MG63 (cell line): ENCODE measurements around the gene TDRKH. TPM values are rescaled to one million over a fixed set of nuclear protein-coding genes. Genes with fewer than 3 reads are reported as not detected.

Source experiments
- DNase-seq: peaks from one replicate; pipeline ENCODE4 v3.0.0-alpha.2; 2020
- H3K27me3 ChIP-seq: fragments of 250-450 bp; sonication (Bioruptor Pico); 2 replicates; pipeline ENCODE4 v1.5.1; 2020; ENCODE audit warnings: mild to moderate bottlenecking, moderate library complexity
- H3K36me3 ChIP-seq: fragments of 250-450 bp; sonication (Bioruptor Pico); 2 replicates; pipeline ENCODE4 v1.5.1; 2020; ENCODE audit warnings: mild to moderate bottlenecking, moderate library complexity
- H3K4me3 ChIP-seq: fragments of 250-450 bp; sonication (Bioruptor Pico); 2 replicates; pipeline ENCODE4 v1.5.1; 2020; ENCODE audit warnings: mild to moderate bottlenecking, moderate library complexity
- H3K9me3 ChIP-seq: fragments of 250-450 bp; sonication (Bioruptor Pico); 2 replicates; pipeline ENCODE4 v1.5.1; 2020; ENCODE audit warnings: mild to moderate bottlenecking, moderate library complexity
- total RNA-seq: library from RNA; depleted of rRNA; stranded (reverse); fragments of >200 nt; shearing (Covaris generic); gene quantifications from 2 replicates; pipeline ENCODE4 v1.2.3, GENCODE V29; 2014; ENCODE audit warnings: low replicate concordance; rRNA removed

Gene TDRKH, protein sequence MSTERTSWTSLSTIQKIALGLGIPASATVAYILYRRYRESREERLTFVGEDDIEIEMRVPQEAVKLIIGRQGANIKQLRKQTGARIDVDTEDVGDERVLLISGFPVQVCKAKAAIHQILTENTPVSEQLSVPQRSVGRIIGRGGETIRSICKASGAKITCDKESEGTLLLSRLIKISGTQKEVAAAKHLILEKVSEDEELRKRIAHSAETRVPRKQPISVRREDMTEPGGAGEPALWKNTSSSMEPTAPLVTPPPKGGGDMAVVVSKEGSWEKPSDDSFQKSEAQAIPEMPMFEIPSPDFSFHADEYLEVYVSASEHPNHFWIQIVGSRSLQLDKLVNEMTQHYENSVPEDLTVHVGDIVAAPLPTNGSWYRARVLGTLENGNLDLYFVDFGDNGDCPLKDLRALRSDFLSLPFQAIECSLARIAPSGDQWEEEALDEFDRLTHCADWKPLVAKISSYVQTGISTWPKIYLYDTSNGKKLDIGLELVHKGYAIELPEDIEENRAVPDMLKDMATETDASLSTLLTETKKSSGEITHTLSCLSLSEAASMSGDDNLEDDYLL
- 14.1 and 23.5 TPM in 2 replicates for total RNA-seq

DNA sequence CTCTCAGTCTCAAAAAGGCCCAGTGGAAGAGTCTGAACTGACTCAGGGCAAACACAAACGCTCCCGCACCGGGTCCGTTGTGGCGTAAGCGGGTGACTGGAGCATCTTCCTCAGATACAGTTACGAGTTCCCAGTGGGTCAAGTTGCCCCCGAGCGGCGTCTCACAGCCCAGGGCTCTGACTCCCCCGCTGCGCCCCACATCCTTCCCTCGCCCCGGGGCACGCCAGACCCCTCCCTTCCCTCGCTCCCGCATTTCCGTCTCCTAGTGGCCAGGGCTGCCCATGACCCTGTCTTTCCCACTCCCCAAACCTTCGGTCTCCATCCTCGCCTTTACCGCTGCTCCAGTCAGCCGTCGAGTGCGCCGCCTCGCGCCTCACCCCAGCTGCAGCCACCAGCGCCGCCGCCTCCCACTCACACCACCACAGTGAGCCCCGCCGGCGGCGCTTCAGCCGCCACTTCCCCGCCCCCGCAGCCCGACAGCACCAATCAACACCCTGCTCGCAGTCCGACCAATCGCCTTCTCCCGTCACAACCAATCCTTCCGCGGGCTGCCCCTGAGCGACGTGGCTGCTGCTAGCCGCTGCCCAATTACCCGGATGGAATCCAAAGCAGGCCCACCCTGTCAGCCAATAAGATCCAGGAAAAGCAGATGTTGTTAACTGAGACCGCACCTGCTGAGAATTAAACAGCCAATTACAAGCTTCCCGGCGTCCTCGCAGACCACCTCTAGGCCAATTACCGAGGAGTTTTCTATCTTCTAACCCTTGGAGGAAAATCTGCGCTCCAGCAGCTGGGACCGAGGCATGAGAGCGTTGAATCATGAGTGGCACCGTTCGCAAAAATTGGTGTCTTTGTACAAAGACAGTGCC is at the start of gene TDRKH:
TDRKH (minus strand) TSS at position 430 of the 869 bp plus-strand sequence. CDS start 7,478 bp downstream, outside the sequence.
- Histone ChIP-seq H3K9me3 (no peaks in the 10 kb centered on the region), H3K36me3 (no peaks in the 10 kb centered on the region), H3K27me3 (no peaks in the 10 kb centered on the region), H3K4me3 (peak within 1 kb of the TSS; percentile 71)
- DNase-seq, result peak; percentile 100

DNA sequence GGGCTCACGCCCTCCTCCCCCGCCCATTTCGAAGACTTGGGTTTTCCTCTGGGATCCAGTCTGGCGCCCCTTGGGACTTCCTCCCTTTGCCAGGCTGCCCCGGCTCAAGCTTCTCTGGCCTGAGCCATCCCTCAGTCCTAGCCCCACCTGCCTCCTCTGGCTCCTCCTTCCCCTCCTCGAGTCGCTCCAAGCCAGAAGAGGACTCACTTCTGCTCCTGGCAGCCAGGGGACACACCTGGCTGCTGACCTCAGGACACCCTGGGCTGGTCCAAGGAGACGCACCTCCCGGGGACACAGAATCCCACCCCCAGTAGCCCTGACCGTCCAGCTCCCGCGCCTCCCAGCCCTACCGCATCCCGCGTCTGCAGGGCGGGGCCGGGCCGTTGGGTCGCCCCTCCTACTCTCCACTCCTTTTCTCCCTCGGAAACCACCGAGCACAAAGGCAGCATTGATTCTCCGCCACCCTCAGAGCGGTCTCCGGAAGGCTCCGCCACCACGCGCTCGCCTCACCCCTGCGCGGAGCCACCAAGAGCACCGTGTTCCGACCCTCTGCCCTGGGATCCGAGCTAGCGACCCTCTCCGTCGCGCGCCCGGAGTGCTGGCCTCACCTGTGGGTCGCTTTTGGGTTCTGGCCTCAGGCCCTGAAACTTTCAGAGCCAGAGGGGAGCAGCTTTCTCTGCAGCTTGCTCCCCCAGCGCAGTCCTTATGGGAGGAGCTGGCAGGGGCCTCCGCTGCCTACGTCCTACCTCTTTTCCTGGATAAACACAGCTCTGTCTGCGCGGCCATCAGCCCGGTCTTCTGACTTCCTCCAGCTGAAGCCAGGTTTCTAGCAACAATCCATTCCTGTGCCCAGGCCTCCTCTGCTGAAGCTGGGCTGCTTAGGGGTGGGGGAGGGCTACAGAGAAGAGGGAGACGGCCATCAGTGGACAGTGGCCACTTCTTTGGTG is 49.4 kb upstream of the TDRKH start, which contains the start of gene C2CD4D:
C2CD4D (minus strand) TSS at position 364 of the 947 bp plus-strand sequence. CDS start 831 bp downstream, outside the sequence.
- Histone ChIP-seq H3K36me3 (no peaks in the 10 kb centered on the region), H3K27me3 (no peaks in the 10 kb centered on the region), H3K4me3 (no peak within 1 kb of the TSS), H3K9me3 (no peaks in the 10 kb centered on the region)
- no peak for DNase-seq

DNA sequence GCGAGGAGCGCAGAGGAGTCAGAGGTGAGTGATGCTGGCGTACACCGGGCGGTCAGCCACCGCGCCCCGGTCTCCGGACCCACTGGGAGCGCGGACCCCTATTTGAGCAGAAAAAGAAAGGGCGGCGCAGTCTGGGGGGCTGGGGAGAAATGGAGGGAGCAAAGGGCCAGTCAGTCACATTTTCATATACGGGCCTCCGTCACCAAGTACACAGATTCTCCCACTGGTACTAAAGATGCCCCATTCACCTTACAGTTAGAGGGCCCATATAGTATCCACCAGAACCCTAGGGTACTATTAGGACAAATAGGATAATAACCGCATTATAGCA is 48.7 kb upstream of the TDRKH start:
- no peaks in the 10 kb centered on the region for H3K27me3 ChIP-seq
- H3K4me3 ChIP-seq, result no peak overlapping the region
- H3K36me3 ChIP-seq, result no peaks in the 10 kb centered on the region
- no peaks in the 10 kb centered on the region for H3K9me3 ChIP-seq
- no peak for DNase-seq

DNA sequence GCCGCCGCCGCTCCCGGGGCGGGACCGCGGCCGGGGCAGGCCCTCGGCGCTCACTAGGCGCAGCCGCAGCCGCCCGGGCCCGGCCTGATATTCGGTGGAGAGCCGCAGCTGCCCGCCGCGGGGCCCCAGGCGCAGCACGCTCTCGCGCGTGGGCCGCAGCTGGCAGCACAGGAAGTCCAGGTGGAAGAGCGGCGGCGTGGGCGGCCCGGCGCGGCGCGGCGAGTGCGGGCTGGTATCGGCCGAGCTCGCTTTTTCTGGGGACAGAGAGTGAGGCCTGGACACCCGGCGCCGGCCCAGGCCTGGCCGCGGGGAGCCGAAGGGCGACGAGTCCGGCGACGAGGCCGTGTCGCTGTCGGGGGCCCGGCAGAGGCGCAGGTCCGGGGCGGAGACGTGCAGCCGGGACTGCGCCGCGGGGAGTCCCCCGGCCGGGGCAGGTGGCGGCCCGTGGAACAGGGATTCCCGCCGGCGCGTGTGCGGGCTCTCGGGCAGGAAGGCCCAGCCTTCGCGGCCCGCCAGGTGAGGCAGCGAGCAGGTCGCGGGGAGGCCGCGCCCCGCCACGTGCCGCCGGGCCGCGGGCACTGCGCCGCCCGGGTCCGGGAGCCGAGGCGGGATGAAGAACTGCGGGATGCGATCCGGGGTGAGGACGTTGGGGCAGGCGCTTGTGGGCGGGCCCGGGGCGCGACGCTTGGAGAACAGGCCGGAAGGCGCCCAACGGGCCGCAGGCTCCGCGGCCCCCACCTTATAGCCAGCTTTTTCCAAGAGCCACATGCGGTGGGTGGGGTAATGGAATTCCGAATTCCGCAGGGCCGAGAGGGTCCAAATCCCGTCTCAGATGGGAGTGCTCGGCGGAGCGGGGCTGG is 48.2 kb upstream of the TDRKH start:
- Histone ChIP-seq H3K9me3 (no peaks in the 10 kb centered on the region), H3K27me3 (no peaks in the 10 kb centered on the region), H3K4me3 (no peak overlapping the region), H3K36me3 (no peaks in the 10 kb centered on the region)
- no peak for DNase-seq

DNA sequence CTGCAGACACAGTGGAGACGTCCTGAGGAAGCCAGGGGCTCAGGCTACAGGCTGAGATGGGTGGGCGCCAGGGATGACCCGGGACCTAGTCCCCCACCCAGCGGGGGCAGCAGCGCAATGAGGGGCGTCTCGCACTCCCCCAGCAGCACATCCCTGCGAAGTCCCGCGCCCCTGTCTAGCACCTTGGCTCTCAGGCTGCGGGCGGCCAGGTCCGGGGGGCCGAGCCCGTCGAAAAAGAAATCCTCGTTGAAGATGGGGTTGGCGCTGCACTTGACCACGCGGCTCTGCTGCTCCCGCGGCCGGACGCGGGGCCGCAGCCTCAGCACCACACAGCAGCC is 47.6 kb upstream of the TDRKH start:
- no peaks in the 10 kb centered on the region for H3K36me3 ChIP-seq
- no peak overlapping the region for H3K4me3 ChIP-seq
- DNase-seq, result no peak
- H3K27me3 ChIP-seq, result no peaks in the 10 kb centered on the region
- H3K9me3 ChIP-seq, result no peaks in the 10 kb centered on the region

DNA sequence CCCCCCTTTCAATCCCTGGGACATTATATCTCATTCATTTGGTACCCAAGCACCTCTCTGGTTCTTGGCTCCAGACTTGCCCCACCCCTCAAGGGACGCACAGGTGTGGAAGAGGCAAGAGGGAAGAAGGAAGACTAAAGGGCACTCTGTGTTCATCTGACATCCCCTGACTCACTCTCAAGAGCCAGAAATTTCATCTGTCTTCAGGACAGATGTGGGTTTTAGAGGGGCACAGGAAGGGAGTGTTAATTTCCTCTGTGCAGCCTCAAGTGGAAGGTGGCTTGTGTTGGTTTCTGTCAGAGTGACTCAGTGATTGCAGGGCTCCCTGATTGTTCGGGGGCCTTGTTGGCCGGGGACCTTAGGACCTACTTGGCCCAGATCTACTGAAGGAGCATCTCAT is 46.9 kb upstream of the TDRKH start:
- H3K36me3 ChIP-seq, result no peaks in the 10 kb centered on the region
- H3K4me3 ChIP-seq, result no peak overlapping the region
- no peak for DNase-seq
- H3K27me3 ChIP-seq, result no peaks in the 10 kb centered on the region
- H3K9me3 ChIP-seq, result no peaks in the 10 kb centered on the region

DNA sequence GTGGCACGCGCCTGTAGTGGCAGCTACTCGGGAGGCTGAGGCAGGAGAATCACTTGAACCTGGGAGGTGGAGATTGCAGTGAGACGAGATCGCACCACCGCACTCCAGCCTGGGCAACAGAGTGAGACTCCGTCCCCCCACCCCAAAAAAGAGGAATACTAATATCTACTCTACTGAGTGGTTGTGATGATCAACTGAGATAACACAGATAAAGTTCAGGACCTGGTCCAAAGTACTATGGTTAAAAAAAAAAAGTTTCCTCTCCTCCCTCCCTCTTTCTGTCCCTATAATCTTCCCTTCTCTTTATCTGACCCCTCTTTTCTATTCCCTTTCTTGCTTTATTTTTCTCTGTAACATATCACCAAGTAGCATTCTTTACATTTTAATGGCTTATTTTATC is 45.3 kb upstream of the TDRKH start:
- H3K4me3 ChIP-seq, result no peak overlapping the region
- no peaks in the 10 kb centered on the region for H3K9me3 ChIP-seq
- DNase-seq, result no peak
- H3K27me3 ChIP-seq, result no peaks in the 10 kb centered on the region
- H3K36me3 ChIP-seq, result no peaks in the 10 kb centered on the region

DNA sequence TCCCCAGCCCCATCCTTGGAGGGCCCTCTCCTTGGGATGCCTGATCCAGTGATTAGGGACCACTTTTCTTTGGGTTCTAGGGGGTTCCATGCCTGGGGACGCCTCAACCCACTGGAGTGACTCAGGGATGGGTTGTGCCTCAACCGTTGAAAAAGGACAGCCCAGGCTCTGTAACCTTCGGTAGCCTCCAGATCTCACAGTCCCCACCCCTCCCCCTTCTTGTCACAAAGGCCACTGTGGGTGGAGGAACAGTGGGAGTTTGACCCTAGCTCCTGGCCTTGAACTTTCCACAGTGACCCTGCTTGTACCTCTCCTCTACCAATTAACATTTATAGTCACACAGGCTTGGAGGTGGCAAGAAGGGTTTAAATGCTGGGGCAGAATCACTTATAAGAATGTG is 43.9 kb upstream of the TDRKH start:
- Histone ChIP-seq H3K36me3 (no peaks in the 10 kb centered on the region), H3K4me3 (no peak overlapping the region), H3K27me3 (no peaks in the 10 kb centered on the region), H3K9me3 (no peaks in the 10 kb centered on the region)
- no peak for DNase-seq

DNA sequence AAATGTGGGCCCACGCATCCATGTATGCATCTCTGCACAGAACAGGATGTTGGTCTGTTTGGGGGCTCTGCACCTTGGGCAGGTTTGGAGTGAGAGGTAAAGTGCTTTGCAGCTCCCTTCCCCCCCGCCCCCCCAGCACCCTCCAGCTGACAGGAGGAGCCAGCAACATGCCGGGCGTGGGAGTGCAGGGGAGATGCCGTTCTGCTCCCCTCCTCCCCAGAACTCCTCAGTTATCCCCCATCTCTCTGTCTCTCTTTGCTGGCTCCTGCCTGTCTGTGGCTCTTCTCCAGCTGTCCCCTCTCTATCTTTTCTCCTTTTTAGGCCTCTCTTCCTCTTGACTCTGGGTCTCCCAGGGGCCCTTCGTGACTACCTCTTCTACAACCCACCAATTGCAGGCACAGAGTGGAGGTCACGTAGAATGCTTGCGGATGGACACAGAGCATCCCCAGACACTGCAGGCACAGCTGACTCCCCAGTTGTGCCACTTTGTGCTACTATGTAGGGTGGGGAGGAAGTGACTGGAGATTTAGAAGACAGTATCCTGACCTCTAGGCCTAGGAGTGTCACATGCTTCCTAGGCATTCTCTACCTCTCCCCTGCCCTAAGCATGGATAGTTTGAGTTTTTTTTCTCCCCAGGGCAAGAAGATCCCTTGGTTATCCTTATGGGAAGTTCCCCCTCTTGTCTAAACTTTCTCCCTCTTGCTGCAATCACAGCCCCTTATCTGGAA is 43.0 kb upstream of the TDRKH start:
- H3K4me3 ChIP-seq, result no peak overlapping the region
- no peak for DNase-seq
- H3K36me3 ChIP-seq, result no peaks in the 10 kb centered on the region
- no peaks in the 10 kb centered on the region for H3K27me3 ChIP-seq
- H3K9me3 ChIP-seq, result no peaks in the 10 kb centered on the region

DNA sequence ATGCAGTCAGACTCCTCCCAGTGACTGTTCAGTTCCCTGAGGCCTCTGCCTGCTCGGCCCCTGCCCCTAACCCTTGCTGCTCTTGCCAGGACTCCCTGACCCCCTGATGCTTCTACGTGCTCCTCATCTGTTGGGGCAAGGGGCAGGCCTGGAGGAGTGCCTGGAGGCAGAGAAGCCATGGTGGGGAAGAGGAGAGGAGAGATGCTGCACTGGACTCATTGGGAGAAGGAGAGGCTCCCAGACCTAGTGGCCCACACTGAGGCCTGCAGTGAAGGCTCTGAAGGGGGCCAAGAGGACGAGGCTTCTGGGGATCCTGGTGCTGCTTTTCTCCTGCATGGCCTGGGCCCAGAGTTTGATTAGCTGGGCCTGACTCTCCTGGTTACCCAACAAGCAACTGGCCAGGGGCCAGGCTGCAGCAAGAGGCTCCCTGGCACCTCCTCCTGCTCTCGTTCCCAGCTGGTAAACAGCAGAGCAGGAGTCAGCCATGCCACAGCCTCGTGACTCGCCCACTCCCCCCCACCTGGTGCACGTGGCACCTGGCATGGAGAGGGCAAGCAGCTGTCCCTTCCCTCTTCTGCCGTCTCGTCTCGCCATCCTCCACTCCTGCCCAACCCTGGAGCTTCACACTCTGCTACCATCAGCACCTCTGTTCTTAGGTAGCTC is 42.1 kb upstream of the TDRKH start:
- Histone ChIP-seq H3K9me3 (no peaks in the 10 kb centered on the region), H3K36me3 (no peaks in the 10 kb centered on the region), H3K27me3 (no peaks in the 10 kb centered on the region), H3K4me3 (no peak overlapping the region)
- DNase-seq, result peak; percentile 79

DNA sequence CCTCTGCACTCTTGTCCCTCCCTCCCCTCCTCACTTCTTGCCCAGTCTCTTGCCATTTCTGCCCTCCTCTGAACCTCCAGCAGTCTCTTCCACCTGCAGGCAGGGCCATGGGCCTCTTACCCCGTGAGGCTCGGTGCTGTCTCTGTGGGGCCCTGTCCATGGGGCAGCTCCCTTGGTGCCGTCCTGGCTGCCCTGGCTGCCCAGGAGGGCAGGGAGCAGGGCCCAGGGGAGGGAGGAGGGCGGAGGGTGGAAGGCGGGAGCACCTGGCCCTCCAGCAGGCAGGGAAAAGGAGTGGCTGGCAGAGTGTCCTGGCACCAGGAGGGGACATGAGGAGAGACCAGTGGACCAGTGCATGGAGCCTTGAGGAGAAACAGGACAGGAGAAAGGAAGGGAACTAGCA is 41.3 kb upstream of the TDRKH start, which contains the start of gene RORC:
RORC (minus strand) TSS at position 198 of the 400 bp plus-strand sequence; CDS start at position 160, 38 bp downstream.
- DNase-seq, result no peak
- Histone ChIP-seq H3K27me3 (no peaks in the 10 kb centered on the region), H3K4me3 (no peak within 1 kb of the TSS), H3K36me3 (no peaks in the 10 kb centered on the region), H3K9me3 (no peaks in the 10 kb centered on the region)

DNA sequence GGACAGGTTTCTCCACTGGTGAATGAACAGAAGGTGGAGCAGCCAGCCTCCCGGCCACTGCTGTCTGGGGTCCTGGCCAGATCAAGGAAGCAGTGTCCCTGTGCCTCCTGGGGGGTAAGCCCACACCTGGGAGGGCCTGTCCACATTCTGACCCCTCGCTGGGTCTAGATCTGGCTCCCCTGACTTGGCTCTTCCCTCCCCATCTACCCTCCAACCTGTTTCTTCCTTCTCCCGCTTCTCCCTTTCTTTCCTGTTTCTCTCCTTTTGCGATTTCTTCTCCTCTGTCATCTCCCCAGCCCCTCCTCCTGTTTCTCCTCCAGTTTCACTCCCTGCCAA is 40.9 kb upstream of the TDRKH start:
- H3K4me3 ChIP-seq, result no peak overlapping the region
- no peaks in the 10 kb centered on the region for H3K9me3 ChIP-seq
- no peak for DNase-seq
- no peaks in the 10 kb centered on the region for H3K27me3 ChIP-seq
- no peaks in the 10 kb centered on the region for H3K36me3 ChIP-seq

DNA sequence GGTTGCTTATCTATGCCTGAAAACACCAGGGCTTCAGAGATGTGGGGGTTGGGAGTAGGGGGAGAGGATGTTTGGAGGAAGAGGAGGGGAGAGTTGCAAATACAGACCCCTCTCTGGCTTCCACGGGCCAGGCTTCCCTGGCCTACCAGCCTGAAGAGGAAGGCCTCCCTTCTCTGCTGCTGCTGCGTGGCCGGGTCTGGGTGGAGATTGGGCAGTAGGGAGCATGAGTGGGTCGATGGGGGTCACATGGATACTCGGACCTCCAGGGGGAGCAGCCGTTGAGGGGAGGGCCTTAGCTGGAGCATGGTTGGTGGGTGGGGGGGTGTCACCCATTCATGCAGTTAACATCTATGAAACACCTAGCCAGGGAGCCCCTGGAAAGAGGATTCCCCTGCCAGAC is 39.8 kb upstream of the TDRKH start:
- DNase-seq, result no peak
- H3K4me3 ChIP-seq, result no peak overlapping the region
- no peaks in the 10 kb centered on the region for H3K27me3 ChIP-seq
- H3K9me3 ChIP-seq, result no peaks in the 10 kb centered on the region
- H3K36me3 ChIP-seq, result no peaks in the 10 kb centered on the region

DNA sequence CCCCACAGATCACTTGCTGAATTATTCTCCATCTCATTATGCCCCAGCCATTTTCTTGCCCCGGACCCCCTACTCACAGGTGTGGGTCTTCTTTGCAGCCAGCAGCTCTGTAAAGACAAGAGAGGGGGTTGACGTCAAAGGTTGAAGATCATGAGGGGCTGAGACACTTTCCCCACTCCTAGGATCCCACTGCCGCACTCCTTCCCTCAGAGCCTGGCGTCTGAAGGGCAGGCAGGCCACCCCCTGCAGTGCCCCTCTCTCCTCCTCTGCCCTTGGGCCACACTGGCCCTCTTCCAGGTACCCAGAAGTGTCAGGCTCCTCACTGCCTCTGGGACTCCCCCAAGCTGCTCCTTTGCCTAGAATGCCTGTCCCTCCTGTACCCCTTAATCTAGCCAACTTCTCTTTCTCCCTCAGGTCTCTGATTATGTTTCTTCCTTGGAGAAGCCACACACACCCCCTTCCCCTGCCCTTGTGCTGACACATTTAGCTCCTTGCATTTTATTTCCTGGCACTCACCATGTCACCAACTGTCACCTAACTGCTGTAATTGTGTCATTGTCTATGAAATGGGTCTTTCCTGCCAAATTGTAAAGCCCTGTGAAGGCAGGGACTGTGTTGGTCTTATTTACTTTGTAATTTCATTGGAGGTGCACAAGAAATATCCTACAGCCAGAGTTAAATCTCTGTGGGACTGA is 39.2 kb upstream of the TDRKH start:
- no peaks in the 10 kb centered on the region for H3K36me3 ChIP-seq
- no peaks in the 10 kb centered on the region for H3K9me3 ChIP-seq
- no peak for DNase-seq
- no peaks in the 10 kb centered on the region for H3K27me3 ChIP-seq
- H3K4me3 ChIP-seq, result no peak overlapping the region
